Ovary (tissue), 3 donors: ENCODE measurements around the gene LAMB1.

Experiments
- CTCF ChIP-seq, 3 donors: fragments of 450-650 bp in 2 of 3; fragments of 200-600 bp in 1 of 3; IDR thresholded peaks; one replicate each; pipeline versions ENCODE4 v1.5.1 to v1.8.0; 2016 to 2022; ENCODE audit warnings: antibody characterized with exemption in 3 of 3, mild to moderate bottlenecking in 1 of 3
- POLR2A ChIP-seq: fragments of 450-650 bp; IDR thresholded peaks from one replicate; pipeline ENCODE4 v1.6.1; 2017; ENCODE audit warnings: antibody characterized with exemption, mild to moderate bottlenecking, moderate library complexity
- donor health status: DM: no; HTN: no; CAD: no.

- TF ChIP-seq POLR2A: no peak
- no peak for TF ChIP-seq CTCF (IDR thresholded peaks at IDR 0.05)
These were observed 49.0 kb downstream of the LAMB1 start for GRCh38 chr7:107953924-107954303.
